IPS-18a (cell line): ENCODE data around the gene PRRX1.

Experiments
- H3K27ac ChIP-seq: one replicate; pipeline ENCODE4 v1.5.1; 2013; ENCODE audit warnings: low read length
- H3K27me3 ChIP-seq: one replicate; pipeline ENCODE4 v1.6.1; 2013; ENCODE audit warnings: mild to moderate bottlenecking, low read length; ENCODE audit not compliant: control insufficient read depth, insufficient read depth
- H3K36me3 ChIP-seq: one replicate; pipeline ENCODE4 v1.6.1; 2013; ENCODE audit warnings: low read depth, low read length; ENCODE audit not compliant: control insufficient read depth
- H3K4me1 ChIP-seq: one replicate; pipeline ENCODE4 v1.6.1; 2013; ENCODE audit warnings: low read depth, low read length; ENCODE audit not compliant: control insufficient read depth
- H3K4me3 ChIP-seq: one replicate; pipeline ENCODE4 v1.5.1; 2013; ENCODE audit warnings: low read length
- H3K9ac ChIP-seq: one replicate; pipeline ENCODE4 v1.6.1; 2013; ENCODE audit warnings: mild to moderate bottlenecking, low read length, moderate library complexity
- H3K9me3 ChIP-seq: one replicate; pipeline ENCODE4 v1.6.1; 2013; ENCODE audit warnings: low read depth, low read length; ENCODE audit not compliant: control insufficient read depth

Gene PRRX1

GRCh38 chr1:170730014-170730413, 66.1 kb downstream of the PRRX1 start:
- H3K4me1 ChIP-seq, result no peaks in the 10 kb centered on the region

GRCh38 chr1:170730438-170730837, 66.5 kb downstream of the PRRX1 start:
- H3K27ac ChIP-seq, result no peak overlapping the region
- H3K27me3 ChIP-seq, result no peaks in the 10 kb centered on the region
- no peak overlapping the region for H3K4me3 ChIP-seq
- H3K9ac ChIP-seq, result no peak overlapping the region
- no peaks in the 10 kb centered on the region for H3K4me1 ChIP-seq
- H3K9me3 ChIP-seq, result no peaks in the 10 kb centered on the region
- no peaks in the 10 kb centered on the region for H3K36me3 ChIP-seq

More at GRCh38 chr1:170730014-170730413, 66.1 kb downstream of the PRRX1 start:
- H3K4me3 ChIP-seq, result no peak overlapping the region
- no peak overlapping the region for H3K27ac ChIP-seq
- H3K9ac ChIP-seq, result no peak overlapping the region
- H3K27me3 ChIP-seq, result no peaks in the 10 kb centered on the region
- H3K9me3 ChIP-seq, result no peaks in the 10 kb centered on the region
- no peaks in the 10 kb centered on the region for H3K36me3 ChIP-seq

GRCh38 chr1:170731566-170732251, 67.8 kb downstream of the PRRX1 start:
- Histone ChIP-seq H3K27ac (no peak overlapping the region), H3K9ac (no peak overlapping the region), H3K27me3 (no peaks in the 10 kb centered on the region), H3K9me3 (no peaks in the 10 kb centered on the region), H3K4me3 (no peak overlapping the region), H3K4me1 (no peaks in the 10 kb centered on the region), H3K36me3 (no peaks in the 10 kb centered on the region)

GRCh38 chr1:170732252-170732588, 68.3 kb downstream of the PRRX1 start:
- no peaks in the 10 kb centered on the region for H3K9me3 ChIP-seq
- no peaks in the 10 kb centered on the region for H3K4me1 ChIP-seq
- no peaks in the 10 kb centered on the region for H3K36me3 ChIP-seq
- H3K27ac ChIP-seq, result no peak overlapping the region
- no peaks in the 10 kb centered on the region for H3K27me3 ChIP-seq
- H3K4me3 ChIP-seq, result no peak overlapping the region
- H3K9ac ChIP-seq, result no peak overlapping the region

- H3K4me1 ChIP-seq, result no peaks in the 10 kb centered on the region
- no peaks in the 10 kb centered on the region for H3K36me3 ChIP-seq
- no peaks in the 10 kb centered on the region for H3K9me3 ChIP-seq
- no peak overlapping the region for H3K27ac ChIP-seq
- H3K9ac ChIP-seq, result no peak overlapping the region
- H3K4me3 ChIP-seq, result no peak overlapping the region
- H3K27me3 ChIP-seq, result no peaks in the 10 kb centered on the region
Observed at GRCh38 chr1:170734412-170735175, 70.7 kb downstream of the PRRX1 start.

GRCh38 chr1:170735366-170736263, 71.7 kb downstream of the PRRX1 start:
- no peaks in the 10 kb centered on the region for H3K4me1 ChIP-seq

GRCh38 chr1:170739803-170740202, 75.9 kb downstream of the PRRX1 start:
- H3K27me3 ChIP-seq, result no peaks in the 10 kb centered on the region
- no peak overlapping the region for H3K9ac ChIP-seq
- no peaks in the 10 kb centered on the region for H3K4me1 ChIP-seq
- no peak overlapping the region for H3K4me3 ChIP-seq
- no peaks in the 10 kb centered on the region for H3K36me3 ChIP-seq
- peaks cover 4% of the 10 kb centered on the region for H3K9me3 ChIP-seq
- H3K27ac ChIP-seq, result no peak overlapping the region

More at GRCh38 chr1:170735366-170736263, 71.7 kb downstream of the PRRX1 start:
- H3K27ac ChIP-seq, result no peak overlapping the region
- H3K9me3 ChIP-seq, result no peaks in the 10 kb centered on the region
- no peak overlapping the region for H3K9ac ChIP-seq
- H3K27me3 ChIP-seq, result no peaks in the 10 kb centered on the region
- no peaks in the 10 kb centered on the region for H3K36me3 ChIP-seq
- H3K4me3 ChIP-seq, result no peak overlapping the region

- Histone ChIP-seq H3K4me1 (no peaks in the 10 kb centered on the region), H3K27ac (no peak overlapping the region), H3K27me3 (no peaks in the 10 kb centered on the region), H3K4me3 (no peak overlapping the region), H3K36me3 (no peaks in the 10 kb centered on the region), H3K9ac (no peak overlapping the region), H3K9me3 (peaks cover 4% of the 10 kb centered on the region)
Observed at GRCh38 chr1:170741678-170742077, 77.7 kb downstream of the PRRX1 start.

- Histone ChIP-seq H3K4me3 (no peak overlapping the region), H3K27ac (no peak overlapping the region), H3K9me3 (peaks cover 4% of the 10 kb centered on the region), H3K27me3 (no peaks in the 10 kb centered on the region), H3K36me3 (no peaks in the 10 kb centered on the region), H3K9ac (no peak overlapping the region), H3K4me1 (no peaks in the 10 kb centered on the region)
Observed at GRCh38 chr1:170742600-170742999, 78.7 kb downstream of the PRRX1 start.

- Histone ChIP-seq H3K9me3 (peaks cover 4% of the 10 kb centered on the region), H3K9ac (no peak overlapping the region), H3K27me3 (no peaks in the 10 kb centered on the region), H3K4me3 (no peak overlapping the region), H3K27ac (no peak overlapping the region), H3K4me1 (no peaks in the 10 kb centered on the region), H3K36me3 (no peaks in the 10 kb centered on the region)
Observed at GRCh38 chr1:170743083-170743482, 79.2 kb downstream of the PRRX1 start.

- H3K9ac ChIP-seq, result no peak overlapping the region
- H3K9me3 ChIP-seq, result no peaks in the 10 kb centered on the region
- H3K27ac ChIP-seq, result no peak overlapping the region
- H3K4me1 ChIP-seq, result no peaks in the 10 kb centered on the region
- no peaks in the 10 kb centered on the region for H3K36me3 ChIP-seq
- H3K27me3 ChIP-seq, result no peaks in the 10 kb centered on the region
- H3K4me3 ChIP-seq, result no peak overlapping the region
Observed at GRCh38 chr1:170749549-170749948, 85.6 kb downstream of the PRRX1 start.
